ENCODE results near the gene DCTPP1. TPM values are rescaled to one million over a fixed set of nuclear protein-coding genes. Genes with fewer than 3 reads are reported as not detected.

The DCTPP1 gene
- total and polyA plus RNA-seq, 2 of the 4 experiments (the other 2 are of a cell fraction) = 24.9 to 45.5 TPM

GRCh38 chr16:30379158-30379783, 50.6 kb downstream of the DCTPP1 start:
- H4K8ac ChIP-seq (ENCODE audit: low read depth in 2 of 2, low read length in 2 of 2) = peak overlapping the region in 1 of 2 experiments; percentile 69; a peak in 1 of 4 replicates

More at GRCh38 chr16:30379158-30379783, 50.6 kb downstream of the DCTPP1 start:
- H3K9me1 ChIP-seq (ENCODE audit: insufficient read depth, low read length) = peaks cover 16% of the 10 kb centered on the region
- H2BK20ac ChIP-seq (ENCODE audit: low read depth, low read length) = no peak overlapping the region
- H3K56ac ChIP-seq (ENCODE audit: extremely low read depth, insufficient read depth, low read length) = no peak overlapping the region
- WGBS, 2 experiments (ENCODE audit: extremely low coverage in 2 of 2, insufficient read length in 1 of 2) = 27% methylated on average over 12 of the region's 27 CpGs; no CpG with 5 or more reads in 1 of the 2 experiments
- no peak overlapping the region for H2BK15ac ChIP-seq (ENCODE audit: low read depth, low read length)
- peaks cover 5 to 30% of the 10 kb centered on the region in 2 experiments for H3K79me1 ChIP-seq (ENCODE audit: low read depth in 1 of 2, low read length in 2 of 2)
- no peaks in the 10 kb centered on the region for H3K27me3 ChIP-seq (ENCODE audit: control insufficient read depth, insufficient read depth, low read length)
- H2BK120ac ChIP-seq (ENCODE audit: low read depth, low read length) = no peak overlapping the region; the same call in 1 of the 2 replicates
- ATAC-seq (ENCODE audit: low read depth) (no peak), DNase-seq (no peak)
- peak overlapping the region; percentile 58 for H3K4ac ChIP-seq (ENCODE audit: low read depth, low read length)
- no peak overlapping the region for H4K91ac ChIP-seq (ENCODE audit: insufficient read depth, low read depth, low read length)
- peak overlapping the region; percentile 35 for H2BK5ac ChIP-seq (ENCODE audit: low read depth, low read length, poor library complexity, severe bottlenecking)
- H3K27ac ChIP-seq (ENCODE audit: insufficient read depth, low read length) = peak overlapping the region; percentile 50
- peak overlapping the region; percentile 57 for H3K9ac ChIP-seq (ENCODE audit: low read depth, low read length)
- dilution Hi-C loops (cut with HindIII; ENCODE audit: low sequenced_read_pairs, unreplicated experiment) (no loop called here), in situ Hi-C loops (cut with MboI; ENCODE audit: low sequenced_read_pairs) (no loop called here), intact Hi-C loops (cut with micrococcal nuclease) (loop anchor here (2.0 kb wide), 1 partner anchor 16 kb away; the partner anchor contains the start of gene ZNF48)
- H3K14ac ChIP-seq (replicated peaks; ENCODE audit: low read depth, low read length) = peak overlapping the region; percentile 7; the same call in 1 of the 2 replicates
- peaks cover 7% of the 10 kb centered on the region for H3K4me1 ChIP-seq (ENCODE audit: control insufficient read depth, insufficient read depth, low read length)
- POLR2A ChIA-PET (ENCODE audit: unreplicated experiment) = no interaction called here
- H3K4me2 ChIP-seq (ENCODE audit: low read depth, low read length) = peak overlapping the region; percentile 92
- H3K9me3 ChIP-seq (ENCODE audit: control insufficient read depth, insufficient read depth, low read length) = no peaks in the 10 kb centered on the region
- peak overlapping the region; percentile 99 for H2AFZ ChIP-seq (replicated peaks; ENCODE audit: low read length, poor library complexity)
- H3K36me3 ChIP-seq (ENCODE audit: control insufficient read depth, insufficient read depth, low read length) = no peaks in the 10 kb centered on the region
- no peak overlapping the region for H3K18ac ChIP-seq (ENCODE audit: low read depth, low read length)
- CTCF ChIA-PET = no interaction called here
- H3K4me3 ChIP-seq (ENCODE audit: insufficient read depth, low read depth, low read length) = peak overlapping the region; percentile 71
- H4K20me1 ChIP-seq (ENCODE audit: insufficient read depth, low read length) = peaks cover 10% of the 10 kb centered on the region
- BruUV-seq (replicated peaks) = no TSS peak
- 0 out of 2 replicates have a peak overlapping the region, but pooled peaks have one; percentile 33 for H4K5ac ChIP-seq (ENCODE audit: low read depth, low read length)
- TF ChIP-seq SMC3 (IDR thresholded peaks at IDR 0.05; ENCODE audit: low read depth, low read length) (no peak), RCOR1 (IDR thresholded peaks at IDR 0.05; ENCODE audit: insufficient replicate concordance, low read length) (no peak), ELK1 (IDR thresholded peaks at IDR 0.05; ENCODE audit: borderline replicate concordance, low read depth, low read length) (no peak), POLR2A (IDR thresholded peaks at IDR 0.05; ENCODE audit: low read depth, low read length) (no peak)
- peak overlapping the region; percentile 72 for H3K23ac ChIP-seq (ENCODE audit: low read depth, low read length)
- peak overlapping the region; percentile 74 for H2AK5ac ChIP-seq (ENCODE audit: low read depth, low read length)
- H2AK9ac ChIP-seq (replicated peaks; ENCODE audit: low read depth, low read length, poor library complexity) = peak overlapping the region; percentile 98
